ENCODE data around the gene CYP26C1. TPM values are rescaled to one million over a fixed set of nuclear protein-coding genes. Genes with fewer than 3 reads are reported as not detected.

CYP26C1 gene
- total and polyA plus RNA-seq, 2 experiments from 2014 or later, result not detected

DNA sequence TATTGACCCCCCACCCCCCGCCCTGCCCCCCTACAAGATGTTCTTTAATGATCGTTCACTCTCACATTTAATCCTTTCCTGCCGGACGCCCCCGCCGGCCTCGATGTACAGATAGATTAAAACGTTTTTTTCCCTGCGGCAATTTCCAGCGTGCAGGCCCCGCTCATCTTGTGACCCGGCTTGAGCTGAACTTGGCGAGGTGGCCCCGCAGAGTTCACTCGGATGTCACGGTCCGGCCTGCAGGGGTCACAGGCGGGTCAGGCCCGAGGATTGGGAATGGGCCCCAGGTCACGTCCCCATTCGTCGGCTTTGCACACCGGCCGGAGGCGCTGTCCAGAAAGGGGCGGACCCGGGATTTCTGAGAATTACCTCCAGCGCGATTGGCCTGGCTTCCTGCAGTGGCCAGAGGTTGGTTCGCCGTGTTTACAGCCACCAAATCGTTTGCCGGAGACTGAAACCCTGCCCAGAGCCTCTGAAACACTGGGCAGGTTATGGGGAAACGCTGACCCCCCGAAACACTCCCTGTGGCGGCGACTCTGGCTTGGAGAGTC lies 11.2 kb downstream of the CYP26C1 start:
- Histone ChIP-seq H3K79me2 (ENCODE audit: insufficient read depth) (no peaks in the 10 kb centered on the region), H4K20me1 (ENCODE audit: insufficient read depth) (no peaks in the 10 kb centered on the region), H3K36me3 (ENCODE audit: low read depth) (no peaks in the 10 kb centered on the region), H3K4me1 (ENCODE audit: insufficient read depth) (peaks cover 5% of the 10 kb centered on the region; the same call in 1 of the 2 replicates), H3K4me2 (ENCODE audit: unreplicated experiment) (peak overlapping the region; percentile 35), H2AFZ (no peak overlapping the region), H3K9me3 (ENCODE audit: low read depth) (no peaks in the 10 kb centered on the region), H3K9ac (no peak overlapping the region), H3K27me3 (replicated peaks; ENCODE audit: insufficient read depth) (peaks cover 88% of the 10 kb centered on the region), H3K4me3 (peak overlapping the region; percentile 51), H3K9me2 (ENCODE audit: insufficient read depth) (no peaks in the 10 kb centered on the region), H3K27ac (no peak overlapping the region), H3F3A (ENCODE audit: insufficient read depth) (no peaks in the 10 kb centered on the region)
- in situ Hi-C loops (cut with MboI), result no loop called here
- WGBS, 2 experiments (ENCODE audit: low coverage in 1 of 2, low lambda C conversion rate in 2 of 2, missing lambda C conversion rate in 2 of 2), result 3 to 4% methylated on average over 35 to 37 of the region's 37 CpGs
- peak; percentile 49 for DNase-seq
- no peak for TF ChIP-seq EZH2 (IDR thresholded peaks at IDR 0.05; ENCODE audit: insufficient read depth, poor library complexity, severe bottlenecking)
- TF ChIP-seq EZH2phosphoT487 (IDR thresholded peaks at IDR 0.05; ENCODE audit: insufficient read depth, low read depth), result no peak

DNA sequence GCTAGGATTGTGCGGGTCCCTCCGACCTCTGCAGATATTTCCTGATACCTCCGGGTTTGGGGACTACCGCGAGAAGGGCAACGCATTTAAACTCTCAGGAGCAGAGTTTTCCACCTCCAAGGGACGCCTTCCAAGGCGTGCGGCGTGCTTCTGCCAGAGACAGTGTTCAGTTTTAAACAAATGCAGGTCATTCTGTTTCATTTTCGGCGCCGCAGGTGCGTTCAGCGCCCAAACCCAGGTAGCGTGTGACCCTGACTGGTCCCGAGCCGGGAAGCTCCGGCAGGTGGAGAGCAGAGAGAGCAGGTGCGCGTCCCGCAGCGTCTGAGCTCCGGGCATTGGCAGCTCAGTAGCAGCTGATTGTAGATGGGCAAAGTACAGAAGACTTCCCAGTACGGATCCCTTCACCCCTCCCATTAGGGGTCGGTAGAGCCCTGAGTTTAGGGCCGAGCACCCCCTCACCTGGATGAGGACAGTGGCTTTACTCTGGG lies 11.7 kb downstream of the CYP26C1 start:
- no peaks in the 10 kb centered on the region for H4K20me1 ChIP-seq (ENCODE audit: insufficient read depth)
- H3K4me1 ChIP-seq (ENCODE audit: insufficient read depth), result peaks cover 5% of the 10 kb centered on the region; the same call in 1 of the 2 replicates
- no peak for TF ChIP-seq EZH2 (IDR thresholded peaks at IDR 0.05; ENCODE audit: insufficient read depth, poor library complexity, severe bottlenecking)
- TF ChIP-seq EZH2phosphoT487 (IDR thresholded peaks at IDR 0.05; ENCODE audit: insufficient read depth, low read depth), result no peak
- H3K9ac ChIP-seq, result no peak overlapping the region
- peak overlapping the region; percentile 51 for H3K4me3 ChIP-seq
- H3K9me2 ChIP-seq (ENCODE audit: insufficient read depth), result no peaks in the 10 kb centered on the region
- H3K4me2 ChIP-seq (ENCODE audit: unreplicated experiment), result peak overlapping the region; percentile 35
- peaks cover 83% of the 10 kb centered on the region for H3K27me3 ChIP-seq (replicated peaks; ENCODE audit: insufficient read depth)
- in situ Hi-C loops (cut with MboI), result no loop called here
- WGBS, 2 experiments (ENCODE audit: low coverage in 1 of 2, low lambda C conversion rate in 2 of 2, missing lambda C conversion rate in 2 of 2), result 3 to 4% methylated on average over 27 of the region's 27 CpGs
- H2AFZ ChIP-seq, result no peak overlapping the region
- peak; percentile 18 for DNase-seq
- no peak overlapping the region for H3K27ac ChIP-seq
- H3K9me3 ChIP-seq (ENCODE audit: low read depth), result no peaks in the 10 kb centered on the region
- H3F3A ChIP-seq (ENCODE audit: insufficient read depth), result no peaks in the 10 kb centered on the region
- no peaks in the 10 kb centered on the region for H3K36me3 ChIP-seq (ENCODE audit: low read depth)
- no peaks in the 10 kb centered on the region for H3K79me2 ChIP-seq (ENCODE audit: insufficient read depth)

DNA sequence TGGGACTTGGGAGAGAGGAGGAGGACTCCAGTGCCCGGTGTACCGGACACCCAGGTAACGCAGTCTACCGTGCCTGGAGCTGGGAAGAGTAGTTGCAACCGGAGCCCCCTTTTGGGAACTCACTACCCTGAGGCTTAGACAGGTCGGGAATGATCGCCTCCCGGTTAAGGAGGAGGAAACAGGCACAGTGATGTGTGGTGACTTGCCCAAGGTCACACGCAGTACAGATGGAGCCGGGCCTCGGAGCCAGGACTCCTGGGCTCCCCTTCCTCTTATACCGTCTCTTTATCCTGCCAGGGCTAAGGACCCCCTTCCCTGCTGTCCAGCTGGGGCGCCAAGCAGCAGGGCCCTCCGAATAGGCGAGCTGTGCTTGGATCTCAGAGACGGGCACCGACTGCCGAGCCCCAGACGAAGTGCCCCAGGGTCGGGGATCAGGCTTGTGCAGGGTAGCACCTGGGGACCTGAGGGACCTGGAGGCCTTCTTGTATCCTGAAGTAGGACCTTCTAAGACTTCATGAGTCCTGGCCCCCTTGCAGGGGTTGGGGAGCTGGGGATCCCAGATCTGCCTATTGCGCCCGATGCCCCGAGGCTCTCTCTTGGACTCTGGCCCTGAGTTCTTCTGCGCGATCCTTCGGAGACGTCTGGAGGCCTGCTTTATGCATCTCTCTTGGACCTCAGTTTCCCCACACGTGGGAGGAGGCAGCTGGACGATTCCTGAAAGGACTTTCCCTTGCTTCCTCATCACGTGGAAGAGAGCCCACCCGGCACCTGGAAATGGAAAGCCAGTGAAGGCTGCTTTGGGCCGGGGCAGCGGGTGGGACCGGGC lies 12.3 kb downstream of the CYP26C1 start:
- Histone ChIP-seq H2AFZ (no peak overlapping the region), H3K9ac (no peak overlapping the region), H3K4me2 (ENCODE audit: unreplicated experiment) (no peak overlapping the region), H4K20me1 (ENCODE audit: insufficient read depth) (no peaks in the 10 kb centered on the region), H3K79me2 (ENCODE audit: insufficient read depth) (no peaks in the 10 kb centered on the region), H3K36me3 (ENCODE audit: low read depth) (no peaks in the 10 kb centered on the region), H3K27me3 (replicated peaks; ENCODE audit: insufficient read depth) (peaks cover 83% of the 10 kb centered on the region), H3K9me2 (ENCODE audit: insufficient read depth) (no peaks in the 10 kb centered on the region), H3K9me3 (ENCODE audit: low read depth) (no peaks in the 10 kb centered on the region), H3K4me1 (ENCODE audit: insufficient read depth) (peaks cover 5% of the 10 kb centered on the region; the same call in 1 of the 2 replicates), H3K4me3 (peak overlapping the region; percentile 43; the same call in 1 of the 2 replicates), H3K27ac (no peak overlapping the region), H3F3A (ENCODE audit: insufficient read depth) (no peaks in the 10 kb centered on the region)
- peak; percentile 12 for DNase-seq
- in situ Hi-C loops (cut with MboI), result no loop called here
- WGBS, 2 experiments (ENCODE audit: low coverage in 1 of 2, low lambda C conversion rate in 2 of 2, missing lambda C conversion rate in 2 of 2), result 2 to 3% methylated on average over 28 to 33 of the region's 34 CpGs
- TF ChIP-seq EZH2 (IDR thresholded peaks at IDR 0.05; ENCODE audit: insufficient read depth, poor library complexity, severe bottlenecking) (peak; percentile 68), EZH2phosphoT487 (IDR thresholded peaks at IDR 0.05; ENCODE audit: insufficient read depth, low read depth) (no peak)

DNA sequence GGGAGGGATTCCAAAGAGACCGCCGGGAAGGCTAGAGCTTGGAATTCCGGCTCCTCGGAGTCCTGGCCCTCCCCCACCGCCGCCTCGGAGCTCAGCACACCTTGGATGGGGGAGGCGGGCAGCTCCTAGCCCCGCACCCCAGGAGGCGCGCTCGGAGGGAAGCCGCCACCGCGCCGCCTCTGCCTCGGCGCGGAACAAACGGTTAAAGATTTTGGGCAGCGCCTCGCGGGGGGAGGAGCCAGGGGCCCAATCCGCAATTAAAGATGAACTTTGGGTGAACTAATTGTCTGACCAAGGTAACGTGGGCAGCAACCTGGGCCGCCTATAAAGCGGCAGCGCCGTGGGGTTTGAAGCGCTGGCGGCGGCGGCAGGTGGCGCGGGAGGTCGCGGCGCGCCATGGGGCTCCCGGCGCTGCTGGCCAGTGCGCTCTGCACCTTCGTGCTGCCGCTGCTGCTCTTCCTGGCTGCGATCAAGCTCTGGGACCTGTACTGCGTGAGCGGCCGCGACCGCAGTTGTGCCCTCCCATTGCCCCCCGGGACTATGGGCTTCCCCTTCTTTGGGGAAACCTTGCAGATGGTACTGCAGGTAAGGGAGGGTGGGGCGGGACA lies 13.0 kb downstream of the CYP26C1 start, which contains the start of gene CYP26A1:
CYP26A1 (plus strand) TSS at position 355 of the 608 bp plus-strand sequence; CDS start at position 397, 42 bp downstream.
- Histone ChIP-seq H3K9me2 (ENCODE audit: insufficient read depth) (no peaks in the 10 kb centered on the region), H3K27me3 (replicated peaks; ENCODE audit: insufficient read depth) (peaks cover 83% of the 10 kb centered on the region), H4K20me1 (ENCODE audit: insufficient read depth) (no peaks in the 10 kb centered on the region), H3K36me3 (ENCODE audit: low read depth) (no peaks in the 10 kb centered on the region), H3K9me3 (ENCODE audit: low read depth) (no peaks in the 10 kb centered on the region), H3K4me3 (peak within 1 kb of the TSS; percentile 43; the same call in 1 of the 2 replicates), H3K4me2 (ENCODE audit: unreplicated experiment) (no peak within 1 kb of the TSS), H3K9ac (no peak within 1 kb of the TSS), H3K27ac (no peak within 1 kb of the TSS), H3K4me1 (ENCODE audit: insufficient read depth) (peaks cover 5% of the 10 kb centered on the region; the same call in 1 of the 2 replicates), H3F3A (ENCODE audit: insufficient read depth) (no peaks in the 10 kb centered on the region), H3K79me2 (ENCODE audit: insufficient read depth) (no peaks in the 10 kb centered on the region), H2AFZ (no peak within 1 kb of the TSS)
- in situ Hi-C loops (cut with MboI), result no loop called here
- WGBS, 2 experiments (ENCODE audit: low coverage in 1 of 2, low lambda C conversion rate in 2 of 2, missing lambda C conversion rate in 2 of 2), result 1 to 2% methylated on average over 41 to 48 of the region's 52 CpGs
- peak; percentile 9 for TF ChIP-seq EZH2 (IDR thresholded peaks at IDR 0.05; ENCODE audit: insufficient read depth, poor library complexity, severe bottlenecking)
- TF ChIP-seq EZH2phosphoT487 (IDR thresholded peaks at IDR 0.05; ENCODE audit: insufficient read depth, low read depth), result peak; percentile 65; the same call in 1 of the 2 replicates
- peak; percentile 22 for DNase-seq
